ENCODE measurements around the gene BRWD1. TPM values are rescaled to one million over a fixed set of nuclear protein-coding genes. Genes with fewer than 3 reads are reported as not detected.

BRWD1 gene
- total and polyA plus RNA-seq, 2 of the 13 experiments (the other 11 are each of a cell fraction or from before 2014, with no cell fraction given): 13.9 to 28.0 TPM

GRCh38 chr21:39313571-39314142 is at the start of gene BRWD1 (continued):
- TF ChIP-seq ATF7 (IDR thresholded peaks at IDR 0.05) (no peak), ATF7 (CRISPR knock-in tag; IDR thresholded peaks at IDR 0.05) (no peak), KDM1A (CRISPR knock-in tag; IDR thresholded peaks at IDR 0.05) (no peak), DMAP1 (CRISPR knock-in tag; IDR thresholded peaks at IDR 0.05) (peak; percentile 79), TOE1 (CRISPR knock-in tag; IDR thresholded peaks at IDR 0.05) (no peak), SNAI1 (CRISPR knock-in tag; IDR thresholded peaks at IDR 0.05; ENCODE audit: borderline replicate concordance) (peak; percentile 75; the same call in 1 of the 2 replicates), CBX1 (IDR thresholded peaks at IDR 0.05; ENCODE audit: low read depth) (peak; percentile 35), NCOR1 (IDR thresholded peaks at IDR 0.05; ENCODE audit: borderline replicate concordance, low read length) (no peak; the same call in 1 of the 2 replicates), KDM4B (CRISPR knock-in tag; IDR thresholded peaks at IDR 0.05) (no peak), ZHX1 (CRISPR knock-in tag; IDR thresholded peaks at IDR 0.05; ENCODE audit: low read depth) (0 out of 2 replicates have a peak, but pooled peaks have one; percentile 61), MIER3 (CRISPR knock-in tag; IDR thresholded peaks at IDR 0.05; ENCODE audit: borderline replicate concordance) (no peak), TCF12 (IDR thresholded peaks at IDR 0.05) (no peak), TCF12 (CRISPR knock-in tag; IDR thresholded peaks at IDR 0.05) (peak; percentile 83; the same call in 1 of the 2 replicates), MLLT10 (CRISPR knock-in tag; IDR thresholded peaks at IDR 0.05) (no peak), PHF5A (CRISPR knock-in tag; IDR thresholded peaks at IDR 0.05; ENCODE audit: low read depth, unreplicated experiment) (no peak), RARG (CRISPR knock-in tag; IDR thresholded peaks at IDR 0.05; ENCODE audit: low read depth) (no peak), PHB2 (IDR thresholded peaks at IDR 0.05; ENCODE audit: partially characterized antibody) (no peak), RNF219 (CRISPR knock-in tag; IDR thresholded peaks at IDR 0.05) (no peak), AKAP8 (CRISPR knock-in tag; IDR thresholded peaks at IDR 0.05) (no peak; the same call in none of the 2 replicates), TRIM24 (CRISPR knock-in tag; IDR thresholded peaks at IDR 0.05) (no peak), NFAT5 (CRISPR knock-in tag; IDR thresholded peaks at IDR 0.05) (peak; percentile 67; the same call in 1 of the 2 replicates), U2AF2 (IDR thresholded peaks at IDR 0.05; ENCODE audit: low read depth, low read length) (no peak)
